Islet precursor cell (in vitro differentiated cells): ENCODE results near the gene MCC.

Source experiments
- DNase-seq: peaks from one replicate; pipeline ENCODE4 v3.0.0-alpha.2; 2018

The MCC gene

DNA sequence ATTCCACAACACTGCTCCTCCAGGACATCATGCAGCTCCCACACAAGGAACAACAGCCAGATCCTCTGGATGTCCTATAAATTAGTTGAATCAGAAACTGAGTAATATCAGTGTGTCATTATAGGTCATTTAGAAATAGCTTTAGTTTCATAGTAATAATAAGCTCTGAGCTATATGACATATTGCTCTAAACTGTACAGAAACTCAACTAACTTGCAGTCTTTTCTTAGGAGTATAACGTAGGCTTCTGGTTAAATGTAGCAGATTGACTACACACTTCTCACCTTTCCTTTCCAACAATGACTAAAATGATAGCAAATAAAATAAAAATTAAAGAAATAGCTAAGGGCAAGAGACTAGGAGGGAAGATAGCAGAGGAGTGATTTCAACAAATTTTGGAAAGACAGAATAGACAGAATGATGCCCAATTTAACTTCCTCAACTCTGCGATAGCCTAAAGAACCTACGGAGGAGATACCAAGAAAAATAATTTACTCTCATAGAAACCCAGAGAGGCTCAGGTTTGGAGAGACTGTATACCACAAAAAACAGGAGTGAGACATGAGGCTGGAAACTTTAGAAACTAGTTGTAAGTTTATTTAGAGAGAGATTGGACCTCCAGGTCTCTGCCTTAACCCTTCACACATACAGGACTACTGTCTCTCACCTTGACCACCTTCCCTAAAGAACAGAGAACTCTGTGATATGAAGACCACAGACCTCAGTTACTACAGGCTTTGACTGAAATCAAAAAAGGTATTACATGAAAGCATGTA lies 247.1 kb downstream of the MCC start:
- DNase-seq = no peak

GRCh38 chr5:113240032-113240431 lies 248.2 kb downstream of the MCC start:
- no peak for DNase-seq

- no peak for DNase-seq
Measured at GRCh38 chr5:113237893-113238292, 250.4 kb downstream of the MCC start.

- DNase-seq = no peak
Measured at GRCh38 chr5:113236536-113237288, 251.5 kb downstream of the MCC start.

DNA sequence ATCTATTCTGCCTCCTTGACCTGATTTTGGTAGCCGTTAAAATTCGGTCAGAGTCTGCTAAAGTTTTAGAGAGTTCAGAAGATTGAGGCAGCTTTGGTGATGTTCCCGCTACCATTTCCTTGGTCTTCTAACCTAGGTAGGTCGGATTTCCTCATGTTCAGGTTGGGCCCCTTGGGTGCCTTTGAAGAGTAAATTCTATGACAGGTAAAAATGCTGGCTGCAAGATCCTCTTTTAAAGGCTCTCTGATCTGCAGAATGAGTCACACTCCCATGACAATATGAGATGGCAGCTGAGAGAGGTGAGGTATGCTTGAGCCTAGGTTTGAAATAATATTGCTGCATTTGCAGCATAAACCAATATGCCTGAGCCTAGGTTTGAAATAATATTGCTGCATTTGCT lies 252.4 kb downstream of the MCC start:
- peak; percentile 60 for DNase-seq

GRCh38 chr5:113234546-113234945 lies 253.7 kb downstream of the MCC start:
- no peak for DNase-seq

DNA sequence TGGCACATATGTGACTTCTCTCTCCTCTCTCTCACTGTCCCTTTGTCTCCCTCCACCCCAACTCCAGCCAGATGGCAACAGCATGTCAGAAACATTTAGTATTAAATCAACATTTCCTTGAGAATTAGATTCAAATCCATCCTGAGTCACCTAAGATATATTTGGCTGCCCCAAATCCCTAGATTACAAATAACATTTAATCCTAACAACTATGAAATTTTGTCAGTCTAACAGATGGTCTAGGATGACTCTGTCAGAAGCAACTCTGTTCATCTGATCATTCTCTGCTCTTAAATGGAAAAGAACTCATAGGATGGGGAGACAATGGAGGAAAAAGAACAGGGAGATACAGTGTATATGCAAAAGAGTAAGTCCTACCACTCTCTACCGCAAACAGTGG lies 254.6 kb downstream of the MCC start:
- no peak for DNase-seq

DNA sequence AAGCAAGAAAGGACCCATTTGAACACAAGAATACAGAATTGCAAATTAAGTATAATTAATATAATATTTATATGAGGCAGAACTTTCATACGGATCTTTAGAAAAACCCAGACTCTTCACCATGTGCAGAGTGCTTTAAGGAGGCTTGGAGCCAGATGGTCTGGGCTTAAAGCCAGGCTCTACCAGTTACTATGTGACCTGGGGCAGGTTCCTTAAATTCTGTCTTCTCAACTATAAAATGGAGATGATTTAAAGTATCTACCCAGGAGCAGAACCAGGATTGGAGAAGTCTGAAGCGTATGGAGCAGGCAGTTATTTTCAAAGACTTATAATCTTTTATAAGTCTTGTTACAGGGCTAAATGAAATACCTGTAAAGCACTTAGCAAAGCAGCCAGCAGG lies 255.6 kb downstream of the MCC start:
- DNase-seq = no peak

GRCh38 chr5:113232221-113232620 lies 256.0 kb downstream of the MCC start:
- DNase-seq = no peak

- no peak for DNase-seq
Measured at GRCh38 chr5:113231653-113232000, 256.6 kb downstream of the MCC start.

DNA sequence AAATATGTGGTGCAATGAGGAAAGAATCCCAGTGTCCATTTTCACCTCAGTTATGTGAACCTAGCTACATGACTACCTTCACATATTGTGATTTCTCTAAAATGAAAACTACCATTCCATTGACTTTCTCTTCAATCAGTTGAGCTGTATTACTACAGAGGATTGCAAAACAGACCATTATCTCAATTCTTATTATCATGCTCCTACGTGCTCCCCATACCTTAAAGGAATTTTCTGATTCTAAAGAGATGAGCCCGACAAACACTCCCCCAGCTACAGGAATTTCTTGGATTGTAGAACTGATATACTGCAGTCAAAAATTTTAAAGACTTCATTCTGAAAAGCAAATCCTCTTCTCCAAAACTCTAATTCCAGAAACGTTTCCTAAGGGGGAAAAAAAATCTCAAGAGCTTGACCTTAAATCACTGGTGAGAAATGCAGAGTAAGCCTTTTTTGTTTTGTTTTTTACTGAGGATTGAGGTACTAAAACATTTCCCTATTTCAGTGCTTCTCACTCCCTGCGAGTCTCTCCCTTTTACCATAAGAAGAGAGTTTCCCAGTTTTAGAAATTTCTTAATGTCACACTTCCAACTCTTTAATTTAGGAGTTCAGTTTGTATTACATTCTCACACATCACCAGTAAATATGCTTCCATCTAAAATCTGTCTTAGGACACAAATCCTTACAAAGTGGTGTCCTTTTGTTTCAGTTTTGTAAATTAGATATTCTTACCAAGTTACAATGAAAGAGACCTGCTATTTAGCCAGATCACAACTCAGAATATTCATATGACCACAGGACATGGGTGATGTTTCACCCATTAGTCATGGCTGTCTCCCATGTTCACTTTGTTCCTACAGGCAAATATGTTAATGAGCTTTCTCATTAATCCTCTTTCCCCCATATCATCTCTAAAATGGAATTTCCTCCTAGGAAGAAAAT lies 257.3 kb downstream of the MCC start:
- no peak for DNase-seq

GRCh38 chr5:113227798-113228197 lies 260.5 kb downstream of the MCC start:
- DNase-seq = no peak

DNA sequence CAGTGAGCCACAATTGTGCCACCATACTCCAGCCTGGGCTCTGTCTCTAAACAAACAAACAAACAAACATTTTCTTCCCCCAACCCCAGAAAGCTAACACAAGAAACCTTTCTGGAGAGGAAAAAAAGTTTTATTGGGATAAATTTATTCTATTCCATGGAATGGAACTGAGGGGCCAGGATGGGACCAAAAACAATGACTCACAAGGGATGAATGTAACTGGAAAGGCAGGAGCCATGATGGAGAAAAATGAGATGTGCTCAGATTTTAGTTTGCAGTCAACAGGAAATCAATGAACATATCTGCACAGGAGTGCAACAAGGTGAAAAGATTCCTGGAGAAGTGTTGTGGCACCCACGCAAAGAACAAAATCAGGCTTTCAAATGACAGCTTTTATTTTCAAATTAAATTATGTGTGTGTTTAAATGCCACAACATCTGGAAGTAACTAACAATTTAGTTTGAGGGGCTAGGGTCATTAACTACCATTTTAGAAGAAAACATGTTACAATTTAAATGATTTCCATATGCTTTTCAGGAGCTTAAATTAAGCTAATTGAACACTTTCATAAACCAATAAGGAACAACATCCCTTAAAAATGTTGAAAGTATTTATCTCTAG lies 262.0 kb downstream of the MCC start:
- no peak for DNase-seq

GRCh38 chr5:113225259-113225658 lies 263.0 kb downstream of the MCC start:
- DNase-seq = no peak

- DNase-seq = no peak
Measured at GRCh38 chr5:113224605-113225065, 263.6 kb downstream of the MCC start.

GRCh38 chr5:113223831-113224604 lies 264.2 kb downstream of the MCC start:
- DNase-seq = no peak

DNA sequence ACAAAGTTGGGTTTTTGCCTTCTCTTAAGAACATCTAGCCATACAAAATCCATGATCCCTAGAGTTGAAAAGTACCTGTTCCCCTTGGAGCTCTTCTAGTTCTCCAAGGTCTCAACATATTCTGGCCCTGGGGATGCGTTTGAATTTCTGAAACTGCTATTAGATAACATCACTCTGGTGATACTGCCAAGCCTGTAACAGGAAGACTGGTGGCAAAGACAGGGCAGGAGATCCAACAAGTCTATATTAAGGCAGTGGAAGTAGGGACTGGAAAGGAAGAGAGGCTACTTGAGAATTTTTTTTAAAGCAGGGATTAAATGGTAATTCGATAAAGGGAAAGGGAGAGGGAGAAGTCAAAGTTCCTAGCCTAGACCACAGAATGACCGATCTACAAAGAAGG lies 264.9 kb downstream of the MCC start:
- no peak for DNase-seq

GRCh38 chr5:113221294-113222176 lies 266.7 kb downstream of the MCC start:
- DNase-seq = no peak

DNA sequence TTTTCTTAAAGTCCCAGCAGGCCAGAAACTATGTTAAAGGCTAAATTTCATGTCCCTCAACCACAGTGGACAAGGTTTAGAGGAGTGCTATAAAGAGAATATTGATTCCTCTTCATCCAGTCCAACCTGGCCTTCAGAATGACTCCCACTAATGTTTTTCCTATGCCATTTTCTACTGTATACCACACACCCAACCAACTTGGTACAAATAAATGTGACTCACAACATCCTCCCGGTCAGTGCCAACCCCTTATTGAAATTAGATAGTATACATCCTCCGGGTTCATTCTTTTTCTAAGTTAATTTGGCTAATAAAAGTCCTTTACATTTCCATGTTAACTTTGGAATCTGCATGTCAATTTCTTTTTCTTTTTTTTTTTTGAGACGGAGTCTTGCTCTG lies 268.6 kb downstream of the MCC start:
- no peak for DNase-seq

DNA sequence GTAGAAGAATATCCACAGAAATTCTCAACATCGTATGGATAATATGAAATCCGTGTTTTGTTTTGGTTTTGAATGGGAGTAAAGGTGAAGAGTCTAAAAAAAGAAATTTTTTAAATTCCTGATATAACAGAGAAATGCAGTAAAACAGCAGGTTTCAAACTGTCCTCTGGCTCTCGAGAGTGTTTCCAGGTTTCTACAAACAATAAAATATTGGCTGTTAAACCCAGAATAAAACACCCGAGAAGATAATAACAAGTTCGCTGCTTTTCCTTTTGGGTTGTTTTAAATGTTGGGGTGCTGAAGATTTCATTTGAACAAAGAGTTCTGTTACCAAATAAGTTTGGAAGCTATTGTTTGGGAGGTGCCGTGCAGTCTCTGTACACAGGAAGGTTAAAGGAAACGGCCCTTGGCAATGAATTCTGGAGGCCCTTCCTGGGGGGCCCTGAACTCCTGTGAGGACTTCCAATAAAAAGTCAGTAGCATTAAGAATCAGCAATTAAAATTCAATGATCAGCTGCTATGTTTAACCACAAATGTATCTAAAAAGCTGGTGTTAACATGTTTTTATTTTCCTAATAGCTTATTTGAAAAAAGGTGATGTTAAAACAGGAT lies 269.2 kb downstream of the MCC start:
- no peak for DNase-seq

DNA sequence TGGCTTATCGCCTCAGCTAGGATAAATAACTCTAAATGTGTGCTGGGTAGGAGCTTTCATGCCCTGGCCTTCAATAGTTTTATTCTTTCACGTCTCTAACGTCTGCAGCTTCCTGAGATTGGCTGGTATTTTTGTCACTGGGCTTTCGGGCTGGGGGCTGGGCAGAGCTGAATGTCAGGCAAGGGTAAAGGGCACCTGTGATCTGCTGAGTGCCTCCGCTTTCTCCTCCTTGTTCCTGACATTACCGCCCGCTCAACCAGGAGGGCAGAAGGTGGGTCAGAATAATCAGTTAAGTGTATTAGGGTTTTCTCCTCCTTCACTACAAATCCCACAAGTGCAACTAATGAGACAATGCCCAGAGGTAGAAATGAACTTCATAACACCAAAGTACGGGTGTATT lies 270.1 kb downstream of the MCC start:
- DNase-seq = no peak
